VCaP (cell line): Measurements from ENCODE around the gene GPR162.

Experiments
- H3K27ac ChIP-seq: fragments of 450-650 bp; 2 replicates; pipeline ENCODE4 v1.5.1; 2017
- CTCF ChIP-seq: fragments of 450-650 bp; conservative IDR thresholded peaks from 2 replicates; pipeline ENCODE4 v1.5.1; 2017; ENCODE audit warnings: mild to moderate bottlenecking, moderate library complexity

Gene GPR162

GRCh38 chr12:6788972-6789924 is 32.4 kb upstream of the GPR162 start, which contains the start of gene CD4:
Gene CD4, plus strand, starts transcription at chr12:6789528. Its CDS starts 10,611 bp downstream, at chr12:6800139.
- TF ChIP-seq CTCF = no peak

GRCh38 chr12:6790496-6791150 is 31.0 kb upstream of the GPR162 start:
- H3K27ac ChIP-seq = no peak overlapping the region
- TF ChIP-seq CTCF = no peak

More at GRCh38 chr12:6788972-6789924, 32.4 kb upstream of the GPR162 start, which contains the start of gene CD4:
- no peak within 1 kb of the TSS for H3K27ac ChIP-seq

GRCh38 chr12:6791931-6792520 is 29.6 kb upstream of the GPR162 start:
- no peak overlapping the region for H3K27ac ChIP-seq
- no peak for TF ChIP-seq CTCF

- TF ChIP-seq CTCF = no peak
- no peak overlapping the region for H3K27ac ChIP-seq
Observed at GRCh38 chr12:6792522-6793201, 29.0 kb upstream of the GPR162 start.

- TF ChIP-seq CTCF = no peak
- no peak overlapping the region for H3K27ac ChIP-seq
Observed at GRCh38 chr12:6795088-6795487, 26.5 kb upstream of the GPR162 start.

- TF ChIP-seq CTCF = no peak
- H3K27ac ChIP-seq = no peak overlapping the region
Observed at GRCh38 chr12:6796576-6796975, 25.0 kb upstream of the GPR162 start.
